CD14-positive monocyte (primary cell): ENCODE data around the gene CACNA1H. TPM values are rescaled to one million over a fixed set of nuclear protein-coding genes. Genes with fewer than 3 reads are reported as not detected.

Source experiments
- DNase-seq, 3 donors: peaks; one replicate each; pipeline ENCODE4 v3.0.0-alpha.2; 2011 to 2022
- H2AFZ ChIP-seq: 2 replicates; pipeline ENCODE4 v1.6.0; 2012; ENCODE audit warnings: mild to moderate bottlenecking, low read depth, low read length, inconsistent platforms; ENCODE audit not compliant: insufficient read depth, poor library complexity, severe bottlenecking
- H3K27ac ChIP-seq, 2 donors: 1 replicate in 1 of 2; 2 replicates in 1 of 2; pipeline ENCODE4 v1.5.1; 2012 to 2013; ENCODE audit warnings: low read length in 2 of 2, control low read depth in 1 of 2, inconsistent platforms in 1 of 2, low read depth in 1 of 2, mild to moderate bottlenecking in 1 of 2
- H3K27me3 ChIP-seq, 2 donors: one replicate each; pipeline versions ENCODE4 v1.6.0 to v1.6.1; 2011 to 2013; ENCODE audit warnings: low read length in 2 of 2; ENCODE audit not compliant: control insufficient read depth in 2 of 2, insufficient read depth in 2 of 2
- H3K36me3 ChIP-seq, 2 donors: replicated peaks in 1 of 2; 1 replicate in 1 of 2; 2 replicates in 1 of 2; pipeline versions ENCODE4 v1.5.1 to v1.6.1; 2012 to 2013; ENCODE audit warnings: low read length in 2 of 2, control low read depth in 1 of 2, inconsistent platforms in 1 of 2, mild to moderate bottlenecking in 1 of 2; ENCODE audit not compliant: insufficient read depth in 2 of 2, control insufficient read depth in 1 of 2
- H3K4me1 ChIP-seq, 2 donors: 1 replicate in 1 of 2; 2 replicates in 1 of 2; pipeline versions ENCODE4 v1.5.1 to v1.6.1; 2012 to 2013; ENCODE audit warnings: low read length in 2 of 2, control low read depth in 1 of 2, inconsistent platforms in 1 of 2, mild to moderate bottlenecking in 1 of 2, moderate library complexity in 1 of 2; ENCODE audit not compliant: insufficient read depth in 2 of 2, control insufficient read depth in 1 of 2
- H3K4me2 ChIP-seq: replicated peaks from 2 replicates; pipeline ENCODE3; 2012; ENCODE audit warnings: low read length, moderate library complexity, mild to moderate bottlenecking; ENCODE audit not compliant: poor library complexity, severe bottlenecking; ENCODE audit errors: extremely low read depth
- H3K4me3 ChIP-seq, 3 experiments: fragments of 200-600 bp in 1 of 3; sonication (generic) in 1 of 3; replicated peaks in 1 of 3; 1 replicate in 2 of 3; 2 replicates in 1 of 3; pipeline ENCODE4 v1.5.1; 2011 to 2013; ENCODE audit warnings: low read length in 3 of 3, mild to moderate bottlenecking in 3 of 3, control low read depth in 2 of 3, low read depth in 2 of 3, inconsistent platforms in 1 of 3, moderate library complexity in 1 of 3
- H3K79me2 ChIP-seq: 2 replicates; pipeline ENCODE4 v1.6.0; 2012; ENCODE audit warnings: mild to moderate bottlenecking, control low read depth, inconsistent platforms, low read length, moderate library complexity; ENCODE audit not compliant: insufficient read depth
- H3K9ac ChIP-seq: 2 replicates; pipeline ENCODE4 v1.6.0; 2017; ENCODE audit warnings: low read length, mild to moderate bottlenecking; ENCODE audit not compliant: insufficient read depth, poor library complexity, severe bottlenecking
- H3K9me3 ChIP-seq, 2 donors: replicated peaks in 1 of 2; 1 replicate in 1 of 2; 2 replicates in 1 of 2; pipeline versions ENCODE4 v1.5.1 to v1.6.1; 2012 to 2013; ENCODE audit warnings: low read length in 2 of 2, control low read depth in 1 of 2; ENCODE audit not compliant: control insufficient read depth in 1 of 2, insufficient read depth in 1 of 2
- H4K20me1 ChIP-seq: 2 replicates; pipeline ENCODE4 v1.6.0; 2012; ENCODE audit warnings: mild to moderate bottlenecking, low read length, control low read depth, moderate library complexity; ENCODE audit not compliant: insufficient read depth
- H3K27ac Mint-ChIP-seq, 7 donors: one replicate each; pipeline ENCODE4 v1.8.0; 2020; ENCODE audit warnings: mild to moderate bottlenecking in 7 of 7, mixed read lengths in 7 of 7, moderate library complexity in 6 of 7, inconsistent platforms in 2 of 7
- H3K27me3 Mint-ChIP-seq, 3 donors: one replicate each; pipeline ENCODE4 v1.8.0; 2021 to 2022; ENCODE audit warnings: low read depth in 3 of 3, mild to moderate bottlenecking in 3 of 3, mixed read lengths in 3 of 3, moderate library complexity in 3 of 3, inconsistent platforms in 1 of 3
- H3K36me3 Mint-ChIP-seq, 2 donors: one replicate each; pipeline ENCODE4 v1.8.0; 2020; ENCODE audit warnings: mixed read lengths in 2 of 2, inconsistent platforms in 1 of 2, mild to moderate bottlenecking in 1 of 2
- H3K4me1 Mint-ChIP-seq: one replicate; pipeline ENCODE4 v1.8.0; 2020; ENCODE audit warnings: mild to moderate bottlenecking, mixed read lengths
- H3K4me3 Mint-ChIP-seq, 2 donors: one replicate each; pipeline ENCODE4 v1.8.0; 2020; ENCODE audit warnings: mild to moderate bottlenecking in 2 of 2, mixed read lengths in 2 of 2, moderate library complexity in 1 of 2
- H3K9me3 Mint-ChIP-seq, 7 donors: one replicate each; pipeline ENCODE4 v1.8.0; 2020 to 2022; ENCODE audit warnings: mixed read lengths in 7 of 7, mild to moderate bottlenecking in 6 of 7, moderate library complexity in 6 of 7, inconsistent platforms in 2 of 7
- CTCF ChIP-seq: fragments of 200-600 bp; IDR thresholded peaks from one replicate; pipeline ENCODE4 v1.8.0; 2022; ENCODE audit warnings: antibody characterized with exemption, mild to moderate bottlenecking
- WGBS: methylation state at CpG from one replicate; pipeline ENCODE4 v1.1.5; 2013; ENCODE audit warnings: missing lambda C conversion rate; ENCODE audit not compliant: insufficient coverage; 5-methylcytosine and 5-hydroxymethylcytosine counted together
- intact Hi-C, 2 donors: fragments of 100-400 bp; cut with micrococcal nuclease; formaldehyde crosslinking; loops; one replicate each; pipeline versions ENCODE4 v1.15.0 to v1.15.1; 2023
- polyA plus RNA-seq, 3 donors: library from polyadenylated mRNA; depleted of rRNA in 1 of 3; unstranded in 2 of 3; stranded (reverse) in 1 of 3; fragments of 300-500 nt in 2 of 3; fragments of >200 nt in 1 of 3; fragmentation: Illumina TruSeq in 2 of 3; gene quantifications; 1 replicate in 2 of 3; 2 replicates in 1 of 3; pipeline ENCODE4 v1.2.3, GENCODE V29; 2012 to 2021

CACNA1H gene
- polyA plus RNA-seq, 3 donors = not detected

- Mint-ChIP-seq H3K27me3 (peaks cover 0 to 10% (median 3%) of the 10 kb centered on the region in 3 donors), H3K4me1 (no peaks in the 10 kb centered on the region), H3K9me3 (no peaks in the 10 kb centered on the region), H3K27ac (no peak overlapping the region), H3K36me3 (no peaks in the 10 kb centered on the region), H3K4me3 (no peak overlapping the region)
- H3K9me3 ChIP-seq = no peaks in the 10 kb centered on the region
- no peaks in the 10 kb centered on the region for H4K20me1 ChIP-seq
- H3K27ac ChIP-seq = no peak overlapping the region
- H3K79me2 ChIP-seq = no peaks in the 10 kb centered on the region
- no peak overlapping the region for H2AFZ ChIP-seq
- intact Hi-C loops = no loop called here
- no peaks in the 10 kb centered on the region for H3K27me3 ChIP-seq
- no peak for TF ChIP-seq CTCF
- H3K9ac ChIP-seq = no peak overlapping the region
- H3K36me3 ChIP-seq = no peaks in the 10 kb centered on the region
- WGBS = 87% methylated on average over 15 of the region's 21 CpGs
- H3K4me2 ChIP-seq = no peak overlapping the region
- H3K4me3 ChIP-seq = no peak overlapping the region
- no peaks in the 10 kb centered on the region for H3K4me1 ChIP-seq
- no peak for DNase-seq
These were observed 29.2 kb upstream of the CACNA1H start for GRCh38 chr16:1123525-1124230.

- no peak overlapping the region for H3K4me3 ChIP-seq
- no peak overlapping the region for H3K4me2 ChIP-seq
- H4K20me1 ChIP-seq = no peaks in the 10 kb centered on the region
- H3K9ac ChIP-seq = no peak overlapping the region
- Mint-ChIP-seq H3K36me3 (no peaks in the 10 kb centered on the region), H3K27me3 (peaks cover 0 to 10% (median 3%) of the 10 kb centered on the region in 3 donors), H3K4me3 (no peak overlapping the region), H3K9me3 (no peaks in the 10 kb centered on the region), H3K27ac (no peak overlapping the region), H3K4me1 (no peaks in the 10 kb centered on the region)
- H3K27me3 ChIP-seq = no peaks in the 10 kb centered on the region
- no peaks in the 10 kb centered on the region for H3K79me2 ChIP-seq
- H3K9me3 ChIP-seq = no peaks in the 10 kb centered on the region
- H3K27ac ChIP-seq = no peak overlapping the region
- intact Hi-C loops = no loop called here
- no peaks in the 10 kb centered on the region for H3K36me3 ChIP-seq
- no peak for TF ChIP-seq CTCF
- no peaks in the 10 kb centered on the region for H3K4me1 ChIP-seq
- 92% methylated on average over 18 of the region's 18 CpGs for WGBS
- H2AFZ ChIP-seq = no peak overlapping the region
- no peak for DNase-seq
These were observed 28.6 kb upstream of the CACNA1H start for GRCh38 chr16:1124291-1124690.
